Endometrial microvascular endothelial cells (primary cell): ENCODE measurements around the gene LAMA1. TPM values are rescaled to one million over a fixed set of nuclear protein-coding genes. Genes with fewer than 3 reads are reported as not detected.

Experiments
- in situ Hi-C: cut with HindIII; loops from 2 replicates; pipeline ENCODE4 v1.10.0; 2017; ENCODE audit warnings: low sequenced_read_pairs, low pct_unique_long_range_greater_than_20kb; ENCODE audit errors: inconsistent ontology term
- total RNA-seq: library from RNA; depleted of rRNA; stranded (reverse); fragments of >200 nt; gene quantifications from one replicate; pipeline ENCODE4 v1.2.3, GENCODE V29; 2015; ENCODE audit errors: inconsistent ontology term

Gene LAMA1
- total RNA-seq, 1 donor from 2014 or later: 0.19 TPM

- in situ Hi-C loops: no loop called here
Observed at GRCh38 chr18:6962571-6963451, 154.8 kb downstream of the LAMA1 start.

- in situ Hi-C loops: no loop called here
Observed at GRCh38 chr18:6961331-6961730, 156.3 kb downstream of the LAMA1 start.

- in situ Hi-C loops: no loop called here
Observed at GRCh38 chr18:6960656-6961055, 156.9 kb downstream of the LAMA1 start.

- in situ Hi-C loops: no loop called here
Observed at GRCh38 chr18:6960124-6960523, 157.5 kb downstream of the LAMA1 start.

- in situ Hi-C loops: no loop called here
Observed at GRCh38 chr18:6959110-6959509, 158.5 kb downstream of the LAMA1 start.

GRCh38 chr18:6956999-6957398 is 160.6 kb downstream of the LAMA1 start:
- in situ Hi-C loops: no loop called here

GRCh38 chr18:6956495-6956894 is 161.1 kb downstream of the LAMA1 start:
- in situ Hi-C loops: no loop called here

GRCh38 chr18:6955304-6955703 is 162.3 kb downstream of the LAMA1 start:
- in situ Hi-C loops: no loop called here

- in situ Hi-C loops: no loop called here
Observed at GRCh38 chr18:6954501-6954900, 163.1 kb downstream of the LAMA1 start.

GRCh38 chr18:6951336-6952090 is 166.1 kb downstream of the LAMA1 start:
- in situ Hi-C loops: no loop called here

GRCh38 chr18:6950641-6951040 is 167.0 kb downstream of the LAMA1 start:
- in situ Hi-C loops: no loop called here

GRCh38 chr18:6949800-6950586 is 167.6 kb downstream of the LAMA1 start:
- in situ Hi-C loops: no loop called here

- in situ Hi-C loops: no loop called here
Observed at GRCh38 chr18:6948281-6949055, 169.1 kb downstream of the LAMA1 start.

- in situ Hi-C loops: no loop called here
Observed at GRCh38 chr18:6947338-6948030, 170.1 kb downstream of the LAMA1 start.

- in situ Hi-C loops: no loop called here
Observed at GRCh38 chr18:6943143-6943542, 174.5 kb downstream of the LAMA1 start.

- in situ Hi-C loops: no loop called here
Observed at GRCh38 chr18:6942742-6943141, 174.9 kb downstream of the LAMA1 start.

GRCh38 chr18:6941996-6942395 is 175.6 kb downstream of the LAMA1 start:
- in situ Hi-C loops: no loop called here

GRCh38 chr18:6940451-6940850 is 177.1 kb downstream of the LAMA1 start:
- in situ Hi-C loops: no loop called here
